Fibroblast of lung (primary cell): ENCODE data around the gene FBRSL1.
A peak's percentile ranks its signal among the peaks of the same experiment; 100 is the strongest.

Experiments
- EZH2 ChIP-seq: IDR thresholded peaks from 2 replicates; pipeline ENCODE4 v1.5.1; 2012; ENCODE audit warnings: low read length, control low read depth, mild to moderate bottlenecking; ENCODE audit errors: missing control alignments
- TF ChIP-seq, protein P1 (sequence below), 2 donors: IDR thresholded peaks in 1 of 2; conservative IDR thresholded peaks in 1 of 2; 1 replicate in 1 of 2; 2 replicates in 1 of 2; pipeline ENCODE4 v1.5.1; 2011 to 2012; ENCODE audit warnings: low read length in 2 of 2, control low read depth in 1 of 2, inconsistent platforms in 1 of 2, low read depth in 1 of 2, mild to moderate bottlenecking in 1 of 2

DNA sequence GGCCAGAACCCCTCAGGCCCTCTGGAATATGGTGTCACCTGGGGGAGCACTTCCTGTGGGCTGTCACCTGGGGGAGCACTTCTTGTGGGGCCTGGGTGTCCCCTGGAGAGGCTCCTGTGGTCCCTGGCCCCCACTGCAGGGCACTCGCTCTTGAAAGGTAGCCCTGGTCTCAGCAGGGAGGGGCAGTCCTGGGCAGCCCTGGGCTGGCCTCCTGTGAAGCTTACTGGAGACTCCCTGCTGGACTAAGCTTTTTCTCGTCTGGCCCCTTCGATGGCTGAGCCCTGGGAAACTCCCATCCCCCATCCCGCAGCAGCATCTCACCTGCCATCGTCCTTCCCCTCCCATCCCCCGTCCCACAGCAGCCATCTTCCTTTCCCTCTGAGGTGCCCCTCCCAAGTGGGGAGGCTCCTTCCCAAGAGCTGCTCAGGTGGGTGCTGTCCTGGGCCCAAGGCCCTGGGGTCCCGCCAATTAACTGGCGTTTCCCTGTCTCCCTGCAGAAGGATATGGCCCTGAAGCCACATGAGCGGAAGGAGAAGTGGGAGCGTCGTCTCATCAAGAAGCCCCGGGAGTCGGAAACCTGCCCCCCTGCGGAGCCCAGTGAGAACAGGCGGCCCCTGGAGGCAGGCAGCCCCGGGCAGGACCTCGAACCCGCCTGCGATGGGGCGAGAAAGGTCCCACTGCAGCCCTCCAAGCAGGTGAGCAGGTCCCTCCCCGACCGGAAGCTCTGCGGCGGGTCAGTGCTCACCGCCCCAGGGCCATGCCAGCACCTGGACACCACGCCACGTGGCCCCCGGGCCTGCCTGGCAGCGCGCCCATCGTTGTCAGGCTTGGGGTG, 17.9 kb downstream of the FBRSL1 start:
- TF ChIP-seq, protein P1, sequence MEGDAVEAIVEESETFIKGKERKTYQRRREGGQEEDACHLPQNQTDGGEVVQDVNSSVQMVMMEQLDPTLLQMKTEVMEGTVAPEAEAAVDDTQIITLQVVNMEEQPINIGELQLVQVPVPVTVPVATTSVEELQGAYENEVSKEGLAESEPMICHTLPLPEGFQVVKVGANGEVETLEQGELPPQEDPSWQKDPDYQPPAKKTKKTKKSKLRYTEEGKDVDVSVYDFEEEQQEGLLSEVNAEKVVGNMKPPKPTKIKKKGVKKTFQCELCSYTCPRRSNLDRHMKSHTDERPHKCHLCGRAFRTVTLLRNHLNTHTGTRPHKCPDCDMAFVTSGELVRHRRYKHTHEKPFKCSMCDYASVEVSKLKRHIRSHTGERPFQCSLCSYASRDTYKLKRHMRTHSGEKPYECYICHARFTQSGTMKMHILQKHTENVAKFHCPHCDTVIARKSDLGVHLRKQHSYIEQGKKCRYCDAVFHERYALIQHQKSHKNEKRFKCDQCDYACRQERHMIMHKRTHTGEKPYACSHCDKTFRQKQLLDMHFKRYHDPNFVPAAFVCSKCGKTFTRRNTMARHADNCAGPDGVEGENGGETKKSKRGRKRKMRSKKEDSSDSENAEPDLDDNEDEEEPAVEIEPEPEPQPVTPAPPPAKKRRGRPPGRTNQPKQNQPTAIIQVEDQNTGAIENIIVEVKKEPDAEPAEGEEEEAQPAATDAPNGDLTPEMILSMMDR (conservative IDR thresholded peaks at IDR 0.05 in 1 of 2, IDR thresholded peaks at IDR 0.05 in 1 of 2; ENCODE audit: low read depth in 1 of 2, low read length in 2 of 2) = peak in 1 of 2 donors; percentile 3
- no peak for TF ChIP-seq EZH2
